Activated CD4-positive, alpha-beta T cell treated with anti-CD3 and anti-CD28 coated beads for 36 hours (primary cell): ENCODE measurements around the gene TMEM255B. TPM values are rescaled to one million over a fixed set of nuclear protein-coding genes. Genes with fewer than 3 reads are reported as not detected.

Experiments used
- ATAC-seq: fragments of 200-7000 bp; cut with Tn5 transposase; one replicate; pipeline ENCODE4 v1.10.0; 2021; ENCODE audit warnings: mild to moderate bottlenecking, moderate library complexity
- CTCF ChIA-PET: fragments of 350-600 bp; sonication (Branson Sonifier 250); formaldehyde crosslinking; loops from one replicate; lab custom pipeline; 2021; ENCODE audit warnings: antibody characterized with exemption; lab: Charles Lee
- POLR2A ChIA-PET: fragments of 350-600 bp; sonication (Branson Sonifier 250); formaldehyde crosslinking; loops from one replicate; lab custom pipeline; 2021; ENCODE audit warnings: antibody characterized with exemption, inconsistent platforms; lab: Charles Lee
- DNase-seq: peaks from one replicate; pipeline ENCODE4 v3.0.0-alpha.2; 2020
- H3K27ac Mint-ChIP-seq: one replicate; pipeline ENCODE4 v1.8.0; 2021; ENCODE audit warnings: mixed read lengths
- H3K27me3 Mint-ChIP-seq: one replicate; pipeline ENCODE4 v1.8.0; 2021; ENCODE audit warnings: mixed read lengths
- H3K36me3 Mint-ChIP-seq: one replicate; pipeline ENCODE4 v1.8.0; 2021; ENCODE audit warnings: low read depth, mixed read lengths
- H3K4me1 Mint-ChIP-seq: one replicate; pipeline ENCODE4 v1.8.0; 2021; ENCODE audit warnings: mixed read lengths
- H3K4me3 Mint-ChIP-seq: one replicate; pipeline ENCODE4 v1.8.0; 2021; ENCODE audit warnings: mild to moderate bottlenecking, moderate library complexity, mixed read lengths
- H3K9me3 Mint-ChIP-seq: one replicate; pipeline ENCODE4 v1.8.0; 2021; ENCODE audit warnings: low read depth, mixed read lengths
- intact Hi-C, 2 experiments: fragments of 100-400 bp; cut with DNase I in 1 of 2; cut with micrococcal nuclease in 1 of 2; formaldehyde crosslinking; loops; one replicate each; pipeline versions ENCODE4 v1.14.2 to v1.15.1; 2022 to 2024; cut with DNase I, micrococcal nuclease
- total RNA-seq, 2 experiments: library from RNA; stranded (reverse); gene quantifications; one replicate each; pipeline ENCODE4 v1.2.3, GENCODE V29; 2021

TMEM255B gene
- total RNA-seq, 2 experiments from 2014 or later = 0.74 to 1.3 TPM

- no peak for DNase-seq
- Mint-ChIP-seq H3K36me3 (no peaks in the 10 kb centered on the region), H3K27me3 (no peaks in the 10 kb centered on the region), H3K4me3 (no peak overlapping the region), H3K4me1 (no peaks in the 10 kb centered on the region), H3K9me3 (peaks cover 8% of the 10 kb centered on the region), H3K27ac (no peak overlapping the region)
- intact Hi-C loops = no loop called here
- ATAC-seq = no peak
- ChIA-PET POLR2A (no interaction called here), CTCF (no interaction called here)
These were observed 45.1 kb downstream of the TMEM255B start for GRCh38 chr13:113804017-113804702.

GRCh38 chr13:113804703-113805430, 45.8 kb downstream of the TMEM255B start:
- Mint-ChIP-seq H3K27ac (no peak overlapping the region), H3K4me3 (no peak overlapping the region), H3K36me3 (no peaks in the 10 kb centered on the region), H3K27me3 (no peaks in the 10 kb centered on the region), H3K4me1 (no peaks in the 10 kb centered on the region), H3K9me3 (peaks cover 10% of the 10 kb centered on the region)
- ChIA-PET CTCF (no interaction called here), POLR2A (no interaction called here)
- ATAC-seq = no peak
- intact Hi-C loops = no loop called here
- DNase-seq = no peak

GRCh38 chr13:113805431-113806103, 46.5 kb downstream of the TMEM255B start:
- Mint-ChIP-seq H3K27ac (no peak overlapping the region), H3K36me3 (no peaks in the 10 kb centered on the region), H3K27me3 (no peaks in the 10 kb centered on the region), H3K9me3 (peaks cover 10% of the 10 kb centered on the region), H3K4me1 (no peaks in the 10 kb centered on the region), H3K4me3 (no peak overlapping the region)
- ChIA-PET CTCF (no interaction called here), POLR2A (no interaction called here)
- ATAC-seq = no peak
- DNase-seq = no peak
- intact Hi-C loops = no loop called here

- H3K27me3 Mint-ChIP-seq = no peaks in the 10 kb centered on the region
- intact Hi-C loops = no loop called here
- H3K9me3 Mint-ChIP-seq = peaks cover 10% of the 10 kb centered on the region
- ATAC-seq (no peak), DNase-seq (no peak)
- no peak overlapping the region for H3K4me3 Mint-ChIP-seq
- H3K4me1 Mint-ChIP-seq = no peaks in the 10 kb centered on the region
- CTCF ChIA-PET = no interaction called here
- no peak overlapping the region for H3K27ac Mint-ChIP-seq
- H3K36me3 Mint-ChIP-seq = no peaks in the 10 kb centered on the region
- POLR2A ChIA-PET = no interaction called here
These were observed 47.1 kb downstream of the TMEM255B start for GRCh38 chr13:113806104-113806471.

- Mint-ChIP-seq H3K36me3 (no peaks in the 10 kb centered on the region), H3K27me3 (no peaks in the 10 kb centered on the region), H3K27ac (no peak overlapping the region), H3K4me1 (no peaks in the 10 kb centered on the region), H3K9me3 (peaks cover 10% of the 10 kb centered on the region), H3K4me3 (no peak overlapping the region)
- POLR2A ChIA-PET = no interaction called here
- DNase-seq (no peak), ATAC-seq (no peak)
- intact Hi-C loops = no loop called here
- CTCF ChIA-PET = no interaction called here
These were observed 47.5 kb downstream of the TMEM255B start for GRCh38 chr13:113806526-113806925.

- CTCF ChIA-PET = no interaction called here
- Mint-ChIP-seq H3K9me3 (peaks cover 10% of the 10 kb centered on the region), H3K27ac (no peak overlapping the region), H3K36me3 (no peaks in the 10 kb centered on the region), H3K4me1 (no peaks in the 10 kb centered on the region), H3K27me3 (no peaks in the 10 kb centered on the region), H3K4me3 (no peak overlapping the region)
- no peak for ATAC-seq
- DNase-seq = no peak
- POLR2A ChIA-PET = no interaction called here
- intact Hi-C loops = no loop called here
These were observed 49.2 kb downstream of the TMEM255B start for GRCh38 chr13:113808058-113808834.

GRCh38 chr13:113809934-113810333, 50.9 kb downstream of the TMEM255B start:
- Mint-ChIP-seq H3K27ac (no peak overlapping the region), H3K27me3 (no peaks in the 10 kb centered on the region), H3K4me3 (no peak overlapping the region), H3K9me3 (peaks cover 10% of the 10 kb centered on the region), H3K36me3 (no peaks in the 10 kb centered on the region), H3K4me1 (no peaks in the 10 kb centered on the region)
- intact Hi-C loops = loop anchor here in 1 of 2 experiments (10.0 kb wide), 1 partner anchor 305 kb away; no protein-coding TSS in a partner anchor
- ChIA-PET POLR2A (no interaction called here), CTCF (no interaction called here)
- ATAC-seq = no peak
- no peak for DNase-seq

- ChIA-PET CTCF (no interaction called here), POLR2A (interaction anchor here (0.6 kb wide), 1 partner anchor 318 kb away, joined by 3 read pairs; no protein-coding TSS in a partner anchor)
- Mint-ChIP-seq H3K4me3 (no peak overlapping the region), H3K4me1 (peaks cover 4% of the 10 kb centered on the region), H3K27me3 (no peaks in the 10 kb centered on the region), H3K36me3 (peaks cover 2% of the 10 kb centered on the region), H3K9me3 (peaks cover 10% of the 10 kb centered on the region), H3K27ac (no peak overlapping the region)
- intact Hi-C loops = loop anchor here in 1 of 2 experiments (10.0 kb wide), 1 partner anchor 304 kb away; no protein-coding TSS in a partner anchor
- DNase-seq (no peak), ATAC-seq (no peak)
These were observed 51.6 kb downstream of the TMEM255B start for GRCh38 chr13:113810640-113811039.

GRCh38 chr13:113811081-113811928, 52.3 kb downstream of the TMEM255B start:
- ChIA-PET POLR2A (interaction anchor here (0.6 kb wide), 1 partner anchor 317 kb away, joined by 3 read pairs; no protein-coding TSS in a partner anchor), CTCF (interaction anchor here (0.6 kb wide), 1 partner anchor 362 kb away, joined by 3 read pairs; no protein-coding TSS in a partner anchor)
- Mint-ChIP-seq H3K4me1 (peaks cover 10% of the 10 kb centered on the region), H3K9me3 (peaks cover 10% of the 10 kb centered on the region), H3K36me3 (peaks cover 8% of the 10 kb centered on the region), H3K27me3 (no peaks in the 10 kb centered on the region), H3K27ac (no peak overlapping the region), H3K4me3 (no peak overlapping the region)
- intact Hi-C loops = loop anchor here in 1 of 2 experiments (10.0 kb wide), 1 partner anchor 303 kb away; no protein-coding TSS in a partner anchor
- ATAC-seq = no peak
- DNase-seq = no peak

GRCh38 chr13:113812178-113813040, 53.4 kb downstream of the TMEM255B start:
- intact Hi-C loops = loop anchor here in 1 of 2 experiments (10.0 kb wide), 1 partner anchor 302 kb away; no protein-coding TSS in a partner anchor
- CTCF ChIA-PET = no interaction called here
- POLR2A ChIA-PET = no interaction called here

More at GRCh38 chr13:113812178-113813040, 53.4 kb downstream of the TMEM255B start:
- H3K4me1 Mint-ChIP-seq = peaks cover 19% of the 10 kb centered on the region
- DNase-seq (no peak), ATAC-seq (no peak)
- no peaks in the 10 kb centered on the region for H3K27me3 Mint-ChIP-seq
- H3K4me3 Mint-ChIP-seq = no peak overlapping the region
- peaks cover 10% of the 10 kb centered on the region for H3K36me3 Mint-ChIP-seq
- peaks cover 10% of the 10 kb centered on the region for H3K9me3 Mint-ChIP-seq
- no peak overlapping the region for H3K27ac Mint-ChIP-seq
